ENCODE measurements around the gene AAGAB.

Gene AAGAB

DNA sequence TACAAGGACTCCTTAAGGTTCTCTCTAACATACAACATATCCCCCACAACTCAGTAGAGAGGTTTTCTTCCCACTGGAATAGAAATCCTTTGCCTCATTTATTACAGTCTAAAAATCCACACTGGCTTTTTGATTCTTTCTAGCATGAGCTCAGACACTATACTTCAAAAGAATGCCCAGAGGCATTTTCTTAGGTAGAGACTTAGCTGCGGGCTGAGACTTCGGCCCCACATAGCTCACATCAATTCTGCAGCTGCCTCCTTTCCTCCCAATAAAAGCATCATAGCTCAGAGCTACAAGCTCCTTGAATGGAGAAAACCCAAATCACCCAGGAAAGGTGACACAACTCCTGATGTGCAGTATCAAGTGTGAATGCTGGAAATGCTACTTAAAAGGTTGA is 52.4 kb downstream of the AAGAB start:
- TF ChIP-seq, protein P1, sequence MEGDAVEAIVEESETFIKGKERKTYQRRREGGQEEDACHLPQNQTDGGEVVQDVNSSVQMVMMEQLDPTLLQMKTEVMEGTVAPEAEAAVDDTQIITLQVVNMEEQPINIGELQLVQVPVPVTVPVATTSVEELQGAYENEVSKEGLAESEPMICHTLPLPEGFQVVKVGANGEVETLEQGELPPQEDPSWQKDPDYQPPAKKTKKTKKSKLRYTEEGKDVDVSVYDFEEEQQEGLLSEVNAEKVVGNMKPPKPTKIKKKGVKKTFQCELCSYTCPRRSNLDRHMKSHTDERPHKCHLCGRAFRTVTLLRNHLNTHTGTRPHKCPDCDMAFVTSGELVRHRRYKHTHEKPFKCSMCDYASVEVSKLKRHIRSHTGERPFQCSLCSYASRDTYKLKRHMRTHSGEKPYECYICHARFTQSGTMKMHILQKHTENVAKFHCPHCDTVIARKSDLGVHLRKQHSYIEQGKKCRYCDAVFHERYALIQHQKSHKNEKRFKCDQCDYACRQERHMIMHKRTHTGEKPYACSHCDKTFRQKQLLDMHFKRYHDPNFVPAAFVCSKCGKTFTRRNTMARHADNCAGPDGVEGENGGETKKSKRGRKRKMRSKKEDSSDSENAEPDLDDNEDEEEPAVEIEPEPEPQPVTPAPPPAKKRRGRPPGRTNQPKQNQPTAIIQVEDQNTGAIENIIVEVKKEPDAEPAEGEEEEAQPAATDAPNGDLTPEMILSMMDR (conservative IDR thresholded peaks at IDR 0.05) = no peak
- no peak for TF ChIP-seq ZFX (IDR thresholded peaks at IDR 0.05)
- no peak overlapping the region for H3K27ac ChIP-seq

DNA sequence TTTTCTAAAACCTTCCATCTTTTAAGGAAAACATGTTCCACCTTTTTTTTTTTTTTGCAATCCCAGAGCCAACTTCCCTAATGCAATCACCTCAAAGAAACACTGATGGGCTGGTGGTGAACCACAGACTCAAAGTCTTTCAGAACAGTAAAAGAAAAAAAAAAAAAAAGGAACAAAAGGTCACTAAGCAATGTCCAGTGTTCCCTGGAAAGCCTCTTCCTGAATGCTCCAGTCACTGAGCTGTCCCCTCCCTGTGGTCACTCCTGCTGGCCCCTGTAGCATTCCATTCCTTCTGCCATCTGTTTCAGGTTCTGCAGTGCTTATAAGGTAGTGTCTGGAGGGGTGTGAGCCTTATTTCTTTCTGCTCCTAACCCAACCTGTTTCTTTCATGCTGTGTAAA is 53.3 kb downstream of the AAGAB start:
- TF ChIP-seq ZFX (IDR thresholded peaks at IDR 0.05) = no peak
- TF ChIP-seq, protein P1 (conservative IDR thresholded peaks at IDR 0.05) = no peak
- H3K27ac ChIP-seq = no peak overlapping the region

DNA sequence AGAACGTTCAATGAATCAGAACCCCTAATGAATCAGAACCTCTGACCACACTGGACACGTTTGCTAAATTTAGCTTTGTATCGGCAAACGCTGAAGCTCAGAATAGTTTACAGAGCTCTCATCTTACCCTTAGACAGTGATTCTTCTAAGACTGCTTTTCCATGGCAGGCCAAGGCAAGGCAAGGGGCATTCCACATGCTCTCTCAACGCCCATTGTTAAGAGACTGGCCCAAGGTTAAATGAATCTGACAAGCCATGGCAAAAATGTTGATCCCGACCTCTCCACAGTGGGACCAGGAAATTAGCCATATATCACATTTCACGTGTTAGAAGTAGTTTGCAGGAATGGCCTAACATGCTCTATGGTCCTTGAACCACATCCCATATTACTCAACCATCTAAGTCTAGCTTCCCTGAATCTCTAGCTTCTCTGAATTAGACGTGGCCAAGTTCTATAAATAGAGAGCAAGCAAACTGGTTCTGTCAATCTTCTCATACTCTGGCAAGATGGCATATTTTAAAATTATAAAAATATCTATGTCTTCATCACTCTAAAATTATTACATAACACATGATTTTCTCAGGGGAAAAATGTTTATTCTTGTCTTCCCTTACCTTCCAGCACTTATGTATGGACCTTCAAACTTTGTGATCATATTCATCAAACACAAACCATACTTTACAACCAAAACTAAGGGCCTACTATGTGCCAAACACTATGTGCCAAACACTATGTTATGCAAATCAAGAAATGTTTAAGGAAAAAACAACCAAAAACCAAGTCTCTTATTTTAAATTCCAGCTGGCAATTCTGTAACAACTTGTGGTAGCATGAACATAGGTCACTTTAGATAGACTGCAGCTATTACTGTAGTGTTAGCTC is 54.3 kb downstream of the AAGAB start:
- H3K27ac ChIP-seq = no peak overlapping the region
- TF ChIP-seq, protein P1 (conservative IDR thresholded peaks at IDR 0.05) = no peak
- TF ChIP-seq ZFX (IDR thresholded peaks at IDR 0.05) = no peak

DNA sequence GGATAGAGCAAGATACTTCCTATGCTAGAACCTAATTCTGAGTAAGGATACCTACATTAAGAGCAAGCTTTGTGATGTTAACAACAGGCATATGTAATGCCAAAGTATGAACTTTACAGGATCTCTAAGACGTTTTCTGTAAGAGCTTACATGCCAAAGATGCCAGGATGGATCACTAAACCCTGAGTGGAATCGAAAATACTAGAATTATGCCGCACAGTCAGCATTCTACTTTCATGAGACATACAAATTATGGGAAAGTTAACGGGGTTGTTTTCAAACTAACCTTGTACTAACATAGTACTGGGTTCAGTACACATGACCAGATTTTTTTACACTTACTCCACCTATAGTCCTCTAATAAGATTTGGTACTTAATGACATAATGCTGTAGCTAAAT is 55.1 kb downstream of the AAGAB start:
- no peak for TF ChIP-seq ZFX (IDR thresholded peaks at IDR 0.05)
- TF ChIP-seq, protein P1 (conservative IDR thresholded peaks at IDR 0.05) = no peak
- no peak overlapping the region for H3K27ac ChIP-seq

DNA sequence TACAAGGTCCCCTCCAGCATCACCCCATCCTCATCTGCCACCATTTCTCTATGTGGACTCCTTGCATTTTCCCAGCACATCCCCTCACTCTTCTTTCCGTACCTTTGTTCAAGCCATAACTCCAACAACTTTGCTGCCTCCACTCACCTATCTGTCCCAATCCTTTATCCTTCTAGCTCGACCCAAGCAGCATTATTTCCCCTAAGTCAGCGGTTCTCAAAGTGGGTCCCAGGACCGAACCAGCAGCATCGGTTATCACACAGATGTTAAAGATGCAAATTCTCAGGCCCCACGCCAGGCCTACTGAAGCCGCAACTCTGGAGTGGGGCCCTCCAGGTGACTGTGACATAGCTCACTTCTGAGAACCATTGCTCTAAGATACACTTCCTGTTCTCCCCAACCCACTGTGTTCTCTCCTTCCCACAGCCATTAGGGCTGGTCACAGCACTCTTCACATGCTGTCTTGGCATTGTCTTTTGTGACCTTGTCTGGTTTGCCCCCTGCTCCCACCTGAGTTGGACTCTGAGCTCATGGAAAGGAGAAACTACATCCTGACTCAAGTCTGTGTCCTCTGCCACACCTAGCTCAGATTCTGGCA is 56.2 kb downstream of the AAGAB start:
- TF ChIP-seq ZFX (IDR thresholded peaks at IDR 0.05) = no peak
- TF ChIP-seq, protein P1 (conservative IDR thresholded peaks at IDR 0.05) = no peak
- H3K27ac ChIP-seq = no peak overlapping the region

DNA sequence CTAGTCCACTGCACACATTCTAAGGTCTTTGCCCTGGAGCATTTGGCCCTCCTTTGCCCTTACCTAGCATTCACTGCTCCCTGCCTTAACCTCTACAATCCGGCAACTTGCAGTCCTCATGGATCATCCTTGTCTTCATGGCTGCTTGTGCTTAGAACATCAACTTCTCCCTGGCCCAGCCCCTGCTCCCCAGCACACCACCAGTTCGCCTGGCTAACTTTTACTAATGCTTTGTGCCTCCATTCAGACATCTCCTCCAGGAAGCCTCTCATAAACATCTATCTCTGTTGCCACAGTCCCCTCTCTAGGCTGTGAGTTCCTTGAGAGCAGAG is 57.1 kb downstream of the AAGAB start:
- no peak for TF ChIP-seq ZFX (IDR thresholded peaks at IDR 0.05)
- TF ChIP-seq, protein P1 (conservative IDR thresholded peaks at IDR 0.05) = no peak
- no peak overlapping the region for H3K27ac ChIP-seq

DNA sequence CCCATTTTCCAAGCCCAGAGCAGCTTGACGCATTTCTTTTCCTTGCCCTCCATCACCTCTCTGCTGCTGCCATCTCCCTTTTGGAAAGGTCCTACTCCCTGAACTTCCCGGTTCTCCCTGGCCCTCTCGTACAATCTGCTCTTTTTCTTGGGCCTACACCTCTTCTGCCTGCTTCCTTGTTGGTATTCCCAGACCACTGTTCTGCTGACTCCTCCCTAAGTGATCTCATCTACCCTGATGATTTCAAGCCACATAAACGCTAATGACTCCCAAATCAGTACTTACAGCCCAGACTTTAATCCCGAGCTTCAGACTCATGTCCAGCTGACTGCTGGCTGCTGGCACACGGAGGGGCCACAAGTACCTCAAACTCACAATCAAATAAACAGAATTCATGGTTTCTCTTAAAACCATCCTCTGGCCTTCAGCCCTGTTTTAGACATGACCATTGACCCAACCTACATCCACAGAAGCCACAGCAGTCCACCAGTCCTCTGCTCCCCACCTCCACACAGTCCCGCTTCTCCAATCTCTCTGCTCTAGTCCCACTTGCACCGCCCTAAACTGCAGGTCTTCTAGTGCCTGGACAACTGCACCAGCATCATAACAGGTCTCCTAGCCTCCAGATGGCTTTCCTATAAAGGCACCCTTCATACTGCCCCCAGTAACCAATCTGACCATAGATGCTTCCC is 57.6 kb downstream of the AAGAB start:
- no peak overlapping the region for H3K27ac ChIP-seq
- no peak for TF ChIP-seq ZFX (IDR thresholded peaks at IDR 0.05)
- TF ChIP-seq, protein P1 (conservative IDR thresholded peaks at IDR 0.05) = no peak

Data from C4-2B (cell line).